ENCODE measurements around the gene RASD2.

DNA sequence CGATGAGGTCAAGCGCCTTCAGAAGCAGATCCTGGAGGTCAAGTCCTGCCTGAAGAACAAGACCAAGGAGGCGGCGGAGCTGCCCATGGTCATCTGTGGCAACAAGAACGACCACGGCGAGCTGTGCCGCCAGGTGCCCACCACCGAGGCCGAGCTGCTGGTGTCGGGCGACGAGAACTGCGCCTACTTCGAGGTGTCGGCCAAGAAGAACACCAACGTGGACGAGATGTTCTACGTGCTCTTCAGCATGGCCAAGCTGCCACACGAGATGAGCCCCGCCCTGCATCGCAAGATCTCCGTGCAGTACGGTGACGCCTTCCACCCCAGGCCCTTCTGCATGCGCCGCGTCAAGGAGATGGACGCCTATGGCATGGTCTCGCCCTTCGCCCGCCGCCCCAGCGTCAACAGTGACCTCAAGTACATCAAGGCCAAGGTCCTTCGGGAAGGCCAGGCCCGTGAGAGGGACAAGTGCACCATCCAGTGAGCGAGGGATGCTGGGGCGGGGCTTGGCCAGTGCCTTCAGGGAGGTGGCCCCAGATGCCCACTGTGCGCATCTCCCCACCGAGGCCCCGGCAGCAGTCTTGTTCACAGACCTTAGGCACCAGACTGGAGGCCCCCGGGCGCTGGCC is 11.0 kb downstream of the RASD2 start:
- TF ChIP-seq, protein P1, sequence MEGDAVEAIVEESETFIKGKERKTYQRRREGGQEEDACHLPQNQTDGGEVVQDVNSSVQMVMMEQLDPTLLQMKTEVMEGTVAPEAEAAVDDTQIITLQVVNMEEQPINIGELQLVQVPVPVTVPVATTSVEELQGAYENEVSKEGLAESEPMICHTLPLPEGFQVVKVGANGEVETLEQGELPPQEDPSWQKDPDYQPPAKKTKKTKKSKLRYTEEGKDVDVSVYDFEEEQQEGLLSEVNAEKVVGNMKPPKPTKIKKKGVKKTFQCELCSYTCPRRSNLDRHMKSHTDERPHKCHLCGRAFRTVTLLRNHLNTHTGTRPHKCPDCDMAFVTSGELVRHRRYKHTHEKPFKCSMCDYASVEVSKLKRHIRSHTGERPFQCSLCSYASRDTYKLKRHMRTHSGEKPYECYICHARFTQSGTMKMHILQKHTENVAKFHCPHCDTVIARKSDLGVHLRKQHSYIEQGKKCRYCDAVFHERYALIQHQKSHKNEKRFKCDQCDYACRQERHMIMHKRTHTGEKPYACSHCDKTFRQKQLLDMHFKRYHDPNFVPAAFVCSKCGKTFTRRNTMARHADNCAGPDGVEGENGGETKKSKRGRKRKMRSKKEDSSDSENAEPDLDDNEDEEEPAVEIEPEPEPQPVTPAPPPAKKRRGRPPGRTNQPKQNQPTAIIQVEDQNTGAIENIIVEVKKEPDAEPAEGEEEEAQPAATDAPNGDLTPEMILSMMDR (IDR thresholded peaks at IDR 0.05 in 8 of 11, conservative IDR thresholded peaks at IDR 0.05 in 3 of 11), result no peak
- TF ChIP-seq POLR2AphosphoS5 (IDR thresholded peaks at IDR 0.05) (no peak), POLR2A (IDR thresholded peaks at IDR 0.05) (no peak)
